Measurements from ENCODE around the gene HTATIP2. TPM values are rescaled to one million over a fixed set of nuclear protein-coding genes. Genes with fewer than 3 reads are reported as not detected.

HTATIP2 gene
- total and polyA plus RNA-seq, 2 donors (not counting 3 experiments of a cell fraction or from before 2014, with no cell fraction given), result 37.2 to 57.6 TPM

- Histone ChIP-seq H3K9ac (replicated peaks; ENCODE audit: extremely low read depth, insufficient read depth, low read length) (no peak overlapping the region), H4K20me1 (replicated peaks; ENCODE audit: control insufficient read depth, extremely low read depth, insufficient read depth, low read length) (no peaks in the 10 kb centered on the region), H3K9me3 (replicated peaks; ENCODE audit: control insufficient read depth, insufficient read depth, low read length) (no peaks in the 10 kb centered on the region), H3K79me2 (ENCODE audit: control insufficient read depth, insufficient read depth, low read length) (no peaks in the 10 kb centered on the region), H2AFZ (ENCODE audit: low read depth, low read length) (no peak overlapping the region), H3K36me3 (ENCODE audit: control insufficient read depth in 2 of 2, extremely low read depth in 1 of 2, insufficient read depth in 2 of 2, low read length in 2 of 2) (no peaks in the 10 kb centered on the region), H3K4me2 (ENCODE audit: insufficient read depth, low read length) (no peak overlapping the region), H3K27me3 (ENCODE audit: control insufficient read depth in 2 of 2, insufficient read depth in 2 of 2, low read length in 2 of 2) (peaks cover 3 to 5% of the 10 kb centered on the region in 2 experiments), H3K4me3 (replicated peaks in 1 of 3; ENCODE audit: insufficient read depth in 1 of 3, low read depth in 1 of 3, low read length in 3 of 3) (no peak overlapping the region), H3K27ac (ENCODE audit: insufficient read depth, low read depth, low read length) (no peak overlapping the region), H3K9me1 (replicated peaks; ENCODE audit: control insufficient read depth, extremely low read depth, insufficient read depth, low read length) (no peaks in the 10 kb centered on the region), H3K4me1 (ENCODE audit: control insufficient read depth, extremely low read depth, insufficient read depth, low read length) (no peaks in the 10 kb centered on the region)
- DNase-seq (ENCODE audit: low read depth, low spot score), result no peak
- dilution Hi-C loops (cut with MboI; ENCODE audit: extremely low pct_ligation_motif_present, low sequenced_read_pairs) (no loop called here), intact Hi-C loops (cut with micrococcal nuclease) (no loop called here)
- FAIRE-seq, result no peak
- TF ChIP-seq EZH2 (IDR thresholded peaks at IDR 0.05; ENCODE audit: borderline replicate concordance, low read depth, low read length, severe bottlenecking), result no peak
- TF ChIP-seq MYC (IDR thresholded peaks at IDR 0.05; ENCODE audit: low read depth, low read length), result no peak
- TF ChIP-seq CTCF (IDR thresholded peaks at IDR 0.05; ENCODE audit: extremely low read depth in 1 of 2, insufficient read depth in 1 of 2, low read depth in 1 of 2, low read length in 2 of 2), result no peak
- no peak for TF ChIP-seq POLR2A (IDR thresholded peaks at IDR 0.05; ENCODE audit: low read depth, low read length)
- TF ChIP-seq POLR2AphosphoS5 (IDR thresholded peaks at IDR 0.05; ENCODE audit: insufficient read depth, low read depth, low read length), result no peak
- TF ChIP-seq FOS (IDR thresholded peaks at IDR 0.05; ENCODE audit: borderline replicate concordance, insufficient read depth, low read length), result no peak
- no peak for TF ChIP-seq GATA2 (IDR thresholded peaks at IDR 0.05; ENCODE audit: insufficient read depth, insufficient read length, low read depth, low read length)
- TF ChIP-seq JUN (IDR thresholded peaks at IDR 0.05; ENCODE audit: borderline replicate concordance, insufficient read depth, insufficient read length, low read depth), result no peak
- no peak for TF ChIP-seq MAX (IDR thresholded peaks at IDR 0.05; ENCODE audit: insufficient read depth, insufficient read length)
- ChIA-PET POLR2A (no interaction called here), CTCF (interaction anchor here (1.1 kb wide), 1 partner anchor 33 kb away, joined by 3 read pairs; no protein-coding TSS in a partner anchor)
- BruUV-seq (replicated peaks), result no TSS peak
Measured at GRCh38 chr11:20321177-20321576, 42.3 kb upstream of the HTATIP2 start.

Data from endothelial cell of umbilical vein (primary cell).